Tibial nerve (tissue), 4 donors: ENCODE measurements around the gene DHTKD1. TPM values are rescaled to one million over a fixed set of nuclear protein-coding genes. Genes with fewer than 3 reads are reported as not detected.

Experiments used
- DNase-seq, 2 donors: peaks; one replicate each; pipeline ENCODE4 v3.0.0-alpha.2; 2019; ENCODE audit warnings: low spot score in 2 of 2
- H3K27ac ChIP-seq, 4 donors: fragments of 200-600 bp; sonication (generic) in 3 of 4; one replicate each; pipeline ENCODE4 v1.5.1; 2017 to 2019; ENCODE audit warnings: mild to moderate bottlenecking in 1 of 4
- H3K27me3 ChIP-seq, 2 donors: fragments of 200-600 bp; sonication (generic) in 1 of 2; one replicate each; pipeline versions ENCODE4 v1.5.1 to v1.6.0; 2017 to 2019
- H3K36me3 ChIP-seq, 3 donors: fragments of 200-600 bp; sonication (generic); one replicate each; pipeline ENCODE4 v1.5.1; 2018 to 2019
- H3K4me1 ChIP-seq, 4 donors: fragments of 200-600 bp; sonication (generic) in 3 of 4; one replicate each; pipeline ENCODE4 v1.5.1; 2017 to 2019
- H3K4me3 ChIP-seq, 4 donors: fragments of 200-600 bp; sonication (generic) in 3 of 4; one replicate each; pipeline ENCODE4 v1.5.1; 2017 to 2019; ENCODE audit warnings: mild to moderate bottlenecking in 1 of 4, moderate library complexity in 1 of 4
- H3K9me3 ChIP-seq, 4 donors: fragments of 200-600 bp; sonication (generic) in 3 of 4; one replicate each; pipeline ENCODE4 v1.5.1; 2017 to 2019
- CTCF ChIP-seq, 5 experiments: fragments of 200-600 bp in 3 of 5; fragments of 450-650 bp in 2 of 5; sonication (generic) in 3 of 5; IDR thresholded peaks; one replicate each; pipeline ENCODE4 v1.5.1; 2016 to 2019; ENCODE audit warnings: antibody characterized with exemption in 5 of 5, mild to moderate bottlenecking in 3 of 5, moderate library complexity in 2 of 5
- EP300 ChIP-seq, 2 donors: sonication (generic); formaldehyde crosslinking; IDR thresholded peaks; one replicate each; pipeline ENCODE4 v1.6.1; 2017; ENCODE audit warnings: antibody characterized with exemption in 2 of 2, mild to moderate bottlenecking in 1 of 2
- POLR2A ChIP-seq, 2 donors: fragments of 450-650 bp; IDR thresholded peaks; one replicate each; pipeline ENCODE4 v1.6.1; 2017; ENCODE audit warnings: antibody characterized with exemption in 2 of 2, mild to moderate bottlenecking in 2 of 2, moderate library complexity in 2 of 2
- WGBS, 2 donors: methylation state at CpG; one replicate each; pipeline ENCODE4 v1.1.5; 2018; 5-methylcytosine and 5-hydroxymethylcytosine counted together
- total RNA-seq, 4 donors: library from RNA; depleted of rRNA; stranded (reverse); fragments of >200 nt; gene quantifications; one replicate each; pipeline ENCODE4 v1.1.0, GENCODE V29; 2016

The DHTKD1 gene
- total RNA-seq, 4 donors from 2014 or later, result 20.1 to 42.8 (median 29.1) TPM

GRCh38 chr10:12025591-12025990 lies 43.2 kb upstream of the DHTKD1 start:
- no peak for DNase-seq
- no peak overlapping the region for H3K4me3 ChIP-seq
- H3K36me3 ChIP-seq, result peaks cover 0 to 33% (median 0%) of the 10 kb centered on the region in 3 donors
- TF ChIP-seq EP300 (IDR thresholded peaks at IDR 0.05) (no peak), CTCF (IDR thresholded peaks at IDR 0.05) (no peak), POLR2A (IDR thresholded peaks at IDR 0.05) (no peak)
- no peaks in the 10 kb centered on the region for H3K9me3 ChIP-seq
- WGBS, 2 donors, result 92 to 94% methylated on average over 5 of the region's 5 CpGs
- H3K4me1 ChIP-seq, result peaks cover 0 to 20% (median 4%) of the 10 kb centered on the region in 4 donors
- no peaks in the 10 kb centered on the region for H3K27me3 ChIP-seq
- no peak overlapping the region for H3K27ac ChIP-seq

- Histone ChIP-seq H3K27ac (no peak overlapping the region), H3K27me3 (no peaks in the 10 kb centered on the region), H3K4me1 (peaks cover 0 to 14% (median 2%) of the 10 kb centered on the region in 4 donors), H3K4me3 (no peak overlapping the region), H3K9me3 (no peaks in the 10 kb centered on the region), H3K36me3 (peaks cover 0 to 47% (median 0%) of the 10 kb centered on the region in 3 donors)
- TF ChIP-seq CTCF (IDR thresholded peaks at IDR 0.05) (no peak), EP300 (IDR thresholded peaks at IDR 0.05) (no peak), POLR2A (IDR thresholded peaks at IDR 0.05) (no peak)
- no peak for DNase-seq
- 90 to 91% methylated on average over 2 of the region's 2 CpGs for WGBS, 2 donors
Measured at GRCh38 chr10:12027539-12027938, 41.2 kb upstream of the DHTKD1 start.

GRCh38 chr10:12031404-12031803 lies 37.4 kb upstream of the DHTKD1 start:
- no peak for TF ChIP-seq CTCF (IDR thresholded peaks at IDR 0.05)
- no peak for TF ChIP-seq EP300 (IDR thresholded peaks at IDR 0.05)
- TF ChIP-seq POLR2A (IDR thresholded peaks at IDR 0.05), result no peak
- Histone ChIP-seq H3K4me1 (peaks cover 0 to 21% (median 0%) of the 10 kb centered on the region in 4 donors), H3K27me3 (no peaks in the 10 kb centered on the region), H3K4me3 (no peak overlapping the region), H3K9me3 (no peaks in the 10 kb centered on the region), H3K36me3 (peaks cover 0 to 63% (median 0%) of the 10 kb centered on the region in 3 donors), H3K27ac (no peak overlapping the region)
- 88 to 92% methylated on average over 4 of the region's 4 CpGs for WGBS, 2 donors
- no peak for DNase-seq

GRCh38 chr10:12036073-12036655 lies 32.6 kb upstream of the DHTKD1 start:
- Histone ChIP-seq H3K27ac (no peak overlapping the region), H3K27me3 (no peaks in the 10 kb centered on the region), H3K9me3 (no peaks in the 10 kb centered on the region), H3K4me3 (no peak overlapping the region), H3K36me3 (peaks cover 0 to 41% (median 0%) of the 10 kb centered on the region in 3 donors), H3K4me1 (peaks cover 0 to 35% (median 9%) of the 10 kb centered on the region in 4 donors)
- DNase-seq, result no peak
- 71 to 77% methylated on average over 3 of the region's 3 CpGs for WGBS, 2 donors
- TF ChIP-seq CTCF (IDR thresholded peaks at IDR 0.05), result no peak
- no peak for TF ChIP-seq EP300 (IDR thresholded peaks at IDR 0.05)
- no peak for TF ChIP-seq POLR2A (IDR thresholded peaks at IDR 0.05)

GRCh38 chr10:12041766-12042408 lies 26.9 kb upstream of the DHTKD1 start:
- Histone ChIP-seq H3K4me3 (peak overlapping the region; percentile 93 to 100 (median 96)), H3K27ac (peak overlapping the region; percentile 95 to 99 (median 98)), H3K36me3 (no peaks in the 10 kb centered on the region), H3K4me1 (peaks cover 0 to 28% (median 12%) of the 10 kb centered on the region in 4 donors), H3K9me3 (no peaks in the 10 kb centered on the region), H3K27me3 (no peaks in the 10 kb centered on the region)
- no peak for TF ChIP-seq EP300 (IDR thresholded peaks at IDR 0.05)
- TF ChIP-seq CTCF (IDR thresholded peaks at IDR 0.05), result no peak
- TF ChIP-seq POLR2A (IDR thresholded peaks at IDR 0.05), result no peak
- 1% methylated on average over 26 of the region's 26 CpGs for WGBS, 2 donors
- no peak for DNase-seq
